ENCODE data around the gene SCYL3. TPM values are rescaled to one million over a fixed set of nuclear protein-coding genes. Genes with fewer than 3 reads are reported as not detected.
"Not testable (repeated sequence)": the region's sequence is repeated elsewhere in the genome, so short reads cannot be mapped to it uniquely, and the experiment has no call there.

SCYL3 gene
- total RNA-seq, 6 experiments from 2014 or later = 4.4 to 5.2 (median 4.7) TPM

- DNase-seq = no peak
- no peak for TF ChIP-seq CTCF (IDR thresholded peaks at IDR 0.05)
- H3K27ac Mint-ChIP-seq = peak overlapping the region; percentile 36; the same call in 1 of the 2 replicates
- H3K36me3 Mint-ChIP-seq (ENCODE audit: low read depth) = peaks cover 72% of the 10 kb centered on the region
- peaks cover 10% of the 10 kb centered on the region for H3K9me3 Mint-ChIP-seq
- H3K4me1 Mint-ChIP-seq (ENCODE audit: low read depth) = peaks cover 34% of the 10 kb centered on the region
- H3K4me3 Mint-ChIP-seq = no peak overlapping the region
- H3K27me3 Mint-ChIP-seq (ENCODE audit: insufficient read depth) = peaks cover 2% of the 10 kb centered on the region; the same call in 1 of the 2 replicates
Measured at GRCh38 chr1:169867012-169867675, 26.6 kb downstream of the SCYL3 start.

GRCh38 chr1:169866577-169866976 is 27.1 kb downstream of the SCYL3 start:
- TF ChIP-seq CTCF (IDR thresholded peaks at IDR 0.05) = no peak

GRCh38 chr1:169864531-169864930 is 29.2 kb downstream of the SCYL3 start:
- peaks cover 34% of the 10 kb centered on the region for H3K4me1 Mint-ChIP-seq (ENCODE audit: low read depth)

More at GRCh38 chr1:169866577-169866976, 27.1 kb downstream of the SCYL3 start:
- no peak for DNase-seq
- H3K27ac Mint-ChIP-seq = peak overlapping the region; percentile 11; the same call in 1 of the 2 replicates
- peaks cover 67% of the 10 kb centered on the region for H3K36me3 Mint-ChIP-seq (ENCODE audit: low read depth)
- peaks cover 34% of the 10 kb centered on the region for H3K4me1 Mint-ChIP-seq (ENCODE audit: low read depth)
- peaks cover 2% of the 10 kb centered on the region; the same call in 1 of the 2 replicates for H3K27me3 Mint-ChIP-seq (ENCODE audit: insufficient read depth)
- H3K9me3 Mint-ChIP-seq = peaks cover 4% of the 10 kb centered on the region
- no peak overlapping the region for H3K4me3 Mint-ChIP-seq

DNA sequence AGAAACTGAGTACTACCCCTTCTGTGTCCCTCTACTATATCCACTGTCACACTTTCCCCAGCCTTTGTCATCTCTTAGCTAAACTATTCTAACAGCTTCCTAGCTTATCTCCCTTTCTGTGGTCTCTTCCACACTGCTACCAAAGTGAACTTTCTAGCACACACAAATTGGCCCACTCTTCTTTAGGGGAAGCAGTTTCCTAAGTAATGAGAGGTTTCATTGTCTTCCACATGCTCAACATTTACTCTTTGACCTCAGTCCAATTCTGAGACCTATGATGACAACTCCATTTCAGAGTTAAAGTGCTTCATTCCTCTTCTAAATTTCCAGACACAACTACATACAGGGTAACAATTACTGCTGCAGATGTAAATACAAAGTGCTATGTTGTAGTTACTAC is 32.9 kb downstream of the SCYL3 start:
- Mint-ChIP-seq H3K27ac (no peak overlapping the region), H3K27me3 (ENCODE audit: insufficient read depth) (peaks cover 2% of the 10 kb centered on the region; the same call in 1 of the 2 replicates), H3K9me3 (no peaks in the 10 kb centered on the region), H3K36me3 (ENCODE audit: low read depth) (peaks cover 49% of the 10 kb centered on the region), H3K4me1 (ENCODE audit: low read depth) (peaks cover 15% of the 10 kb centered on the region), H3K4me3 (no peak overlapping the region)
- DNase-seq = no peak
- TF ChIP-seq CTCF (IDR thresholded peaks at IDR 0.05) = no peak

More at GRCh38 chr1:169864531-169864930, 29.2 kb downstream of the SCYL3 start:
- peaks cover 66% of the 10 kb centered on the region for H3K36me3 Mint-ChIP-seq (ENCODE audit: low read depth)
- DNase-seq; H3K27me3 Mint-ChIP-seq (ENCODE audit: insufficient read depth); H3K27ac Mint-ChIP-seq; H3K4me3 Mint-ChIP-seq; H3K9me3 Mint-ChIP-seq: not testable (repeated sequence)

GRCh38 chr1:169860187-169860586 is 33.5 kb downstream of the SCYL3 start:
- no peak for DNase-seq
- peaks cover 15% of the 10 kb centered on the region for H3K4me1 Mint-ChIP-seq (ENCODE audit: low read depth)
- H3K36me3 Mint-ChIP-seq (ENCODE audit: low read depth) = peaks cover 47% of the 10 kb centered on the region
- no peak for TF ChIP-seq CTCF (IDR thresholded peaks at IDR 0.05)
- H3K4me3 Mint-ChIP-seq = no peak overlapping the region
- H3K9me3 Mint-ChIP-seq = no peaks in the 10 kb centered on the region
- H3K27ac Mint-ChIP-seq = no peak overlapping the region
- H3K27me3 Mint-ChIP-seq (ENCODE audit: insufficient read depth) = peaks cover under 1% of the 10 kb centered on the region; the same call in 1 of the 2 replicates

GRCh38 chr1:169859001-169859400 is 34.7 kb downstream of the SCYL3 start:
- Mint-ChIP-seq H3K4me1 (ENCODE audit: low read depth) (peaks cover 11% of the 10 kb centered on the region), H3K36me3 (ENCODE audit: low read depth) (peaks cover 38% of the 10 kb centered on the region), H3K27ac (no peak overlapping the region), H3K9me3 (no peaks in the 10 kb centered on the region), H3K4me3 (no peak overlapping the region), H3K27me3 (ENCODE audit: insufficient read depth) (no peaks in the 10 kb centered on the region; the same call in 1 of the 2 replicates)
- TF ChIP-seq CTCF (IDR thresholded peaks at IDR 0.05) = no peak
- DNase-seq = no peak

All from HFFc6 (cell line).